Glomerular endothelial cell (primary cell): ENCODE measurements around the gene RPTN. TPM values are rescaled to one million over a fixed set of nuclear protein-coding genes. Genes with fewer than 3 reads are reported as not detected.

Experiments used
- DNase-seq: peaks from one replicate; pipeline ENCODE4 v3.0.0-alpha.2; 2011; ENCODE audit warnings: low read depth, low spot score; ENCODE audit errors: extremely low read depth
- total RNA-seq: library from RNA; depleted of rRNA; stranded (reverse); fragments of >200 nt; gene quantifications from 2 replicates; pipeline ENCODE4 v1.2.3, GENCODE V29; 2015

RPTN gene, protein sequence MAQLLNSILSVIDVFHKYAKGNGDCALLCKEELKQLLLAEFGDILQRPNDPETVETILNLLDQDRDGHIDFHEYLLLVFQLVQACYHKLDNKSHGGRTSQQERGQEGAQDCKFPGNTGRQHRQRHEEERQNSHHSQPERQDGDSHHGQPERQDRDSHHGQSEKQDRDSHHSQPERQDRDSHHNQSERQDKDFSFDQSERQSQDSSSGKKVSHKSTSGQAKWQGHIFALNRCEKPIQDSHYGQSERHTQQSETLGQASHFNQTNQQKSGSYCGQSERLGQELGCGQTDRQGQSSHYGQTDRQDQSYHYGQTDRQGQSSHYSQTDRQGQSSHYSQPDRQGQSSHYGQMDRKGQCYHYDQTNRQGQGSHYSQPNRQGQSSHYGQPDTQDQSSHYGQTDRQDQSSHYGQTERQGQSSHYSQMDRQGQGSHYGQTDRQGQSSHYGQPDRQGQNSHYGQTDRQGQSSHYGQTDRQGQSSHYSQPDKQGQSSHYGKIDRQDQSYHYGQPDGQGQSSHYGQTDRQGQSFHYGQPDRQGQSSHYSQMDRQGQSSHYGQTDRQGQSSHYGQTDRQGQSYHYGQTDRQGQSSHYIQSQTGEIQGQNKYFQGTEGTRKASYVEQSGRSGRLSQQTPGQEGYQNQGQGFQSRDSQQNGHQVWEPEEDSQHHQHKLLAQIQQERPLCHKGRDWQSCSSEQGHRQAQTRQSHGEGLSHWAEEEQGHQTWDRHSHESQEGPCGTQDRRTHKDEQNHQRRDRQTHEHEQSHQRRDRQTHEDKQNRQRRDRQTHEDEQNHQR
- not detected in 2 replicates for total RNA-seq

DNA sequence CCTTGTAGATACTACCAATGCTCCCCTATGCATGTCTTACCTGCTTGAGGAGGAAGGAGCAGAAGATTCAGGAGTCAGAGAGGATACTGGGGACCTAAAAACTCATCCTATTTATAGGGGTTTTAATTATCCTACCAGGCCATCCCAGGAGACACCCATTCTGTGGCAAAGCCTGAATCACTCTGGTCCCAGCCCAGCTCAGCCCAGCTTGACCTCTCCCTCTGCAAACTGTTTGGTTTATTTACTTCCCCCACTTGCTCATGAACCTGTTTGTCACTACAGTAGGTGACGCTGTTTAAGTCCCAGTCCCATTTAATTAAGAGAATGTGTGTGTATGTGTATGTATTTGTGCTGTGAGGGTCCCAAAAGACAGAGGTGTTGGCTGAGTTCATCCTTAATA is at the start of gene RPTN:
Gene RPTN (minus strand): TSS at position 85 of the 400 bp plus-strand sequence. CDS start 1,339 bp downstream, outside the sequence.
- no peak for DNase-seq

DNA sequence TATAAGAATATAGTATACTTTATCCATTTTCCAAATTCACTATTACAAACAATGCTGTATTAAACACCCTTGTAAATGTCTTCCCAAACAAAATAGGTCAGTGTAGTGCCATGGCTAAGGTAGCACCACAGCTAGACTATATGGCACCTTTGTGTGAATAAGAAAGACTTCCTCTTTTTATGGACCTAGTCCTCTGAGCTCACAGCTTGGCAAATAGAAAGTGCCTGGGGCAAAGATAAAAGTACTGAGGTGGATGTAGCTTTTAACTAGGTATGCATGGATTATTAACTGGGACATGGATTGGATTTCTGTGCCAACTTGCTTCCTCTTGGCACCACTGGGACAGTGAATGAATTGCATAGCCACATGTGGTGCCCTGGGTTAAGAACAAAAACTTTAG is 40.0 kb upstream of the RPTN start:
- DNase-seq: no peak

DNA sequence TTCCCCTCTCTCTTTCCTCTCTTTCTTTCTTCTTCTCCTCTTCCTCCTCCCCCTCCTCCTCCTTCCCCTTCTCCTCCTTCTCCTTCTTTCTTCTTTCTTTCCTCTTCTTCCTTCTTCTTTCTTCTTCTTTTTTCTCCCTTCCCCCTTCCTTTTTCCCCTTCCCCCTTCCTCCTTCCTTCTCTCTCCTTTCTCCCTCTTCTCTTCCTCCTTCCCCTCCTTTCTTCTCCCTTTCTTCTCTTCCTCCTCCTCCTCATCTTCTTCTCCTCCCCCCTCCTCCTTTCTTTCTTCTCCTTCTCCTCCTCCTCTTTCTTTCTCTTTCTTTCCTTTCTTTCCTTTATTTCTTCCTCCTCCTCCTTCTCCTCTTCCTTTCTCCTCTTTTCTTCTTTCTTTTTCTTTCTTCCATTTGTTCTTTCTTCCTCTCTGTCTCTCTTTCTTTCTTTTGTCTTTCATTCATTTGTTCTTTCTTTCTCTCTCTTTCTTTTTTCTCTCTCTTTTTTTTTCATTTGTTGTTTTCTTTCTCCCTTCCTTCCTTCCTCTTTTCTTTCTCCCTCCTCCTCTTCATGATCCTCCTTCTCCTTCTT is 38.4 kb upstream of the RPTN start:
- DNase-seq: no peak

GRCh38 chr1:152191711-152192110 is 32.7 kb upstream of the RPTN start:
- DNase-seq: no peak

- DNase-seq: no peak
Measured at GRCh38 chr1:152191260-152191659, 32.2 kb upstream of the RPTN start.

- no peak for DNase-seq
Measured at GRCh38 chr1:152190589-152190988, 31.6 kb upstream of the RPTN start.

DNA sequence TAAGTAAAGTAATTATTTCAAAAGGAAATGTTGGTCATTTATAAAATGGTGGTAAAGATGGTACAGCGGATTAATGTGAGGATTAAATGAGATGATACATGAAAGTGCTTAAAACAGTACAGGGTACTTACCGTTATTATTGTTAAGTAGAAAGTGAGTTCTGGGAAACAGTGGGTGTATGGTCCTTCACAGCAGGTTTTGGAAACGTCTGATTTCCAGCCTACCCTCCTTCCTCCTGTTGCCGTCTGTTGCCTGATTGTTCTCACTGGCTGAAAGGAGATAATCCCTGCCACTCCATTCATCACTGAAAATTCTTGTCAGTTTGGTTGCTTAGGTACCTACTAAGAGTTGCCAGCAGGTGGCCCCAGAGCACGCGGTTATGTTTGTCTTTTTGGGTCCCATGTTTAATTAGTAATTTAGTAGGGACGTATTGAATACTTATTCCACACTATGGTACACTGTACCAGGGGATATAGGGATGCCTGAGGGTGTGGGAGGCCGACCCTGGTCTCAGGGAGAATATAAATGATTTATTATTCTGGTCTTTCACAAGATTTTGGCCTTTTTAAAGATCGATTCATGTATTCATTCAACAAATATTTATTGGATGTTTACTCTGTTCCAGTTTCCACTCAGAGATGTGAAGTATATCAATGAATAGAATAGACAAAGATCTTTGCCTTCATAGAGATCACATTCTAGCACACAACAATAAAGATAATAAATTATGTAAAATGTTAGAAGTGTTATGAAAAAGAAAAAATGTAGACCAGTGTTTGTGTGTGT is 30.8 kb upstream of the RPTN start:
- peak; percentile 41 for DNase-seq

DNA sequence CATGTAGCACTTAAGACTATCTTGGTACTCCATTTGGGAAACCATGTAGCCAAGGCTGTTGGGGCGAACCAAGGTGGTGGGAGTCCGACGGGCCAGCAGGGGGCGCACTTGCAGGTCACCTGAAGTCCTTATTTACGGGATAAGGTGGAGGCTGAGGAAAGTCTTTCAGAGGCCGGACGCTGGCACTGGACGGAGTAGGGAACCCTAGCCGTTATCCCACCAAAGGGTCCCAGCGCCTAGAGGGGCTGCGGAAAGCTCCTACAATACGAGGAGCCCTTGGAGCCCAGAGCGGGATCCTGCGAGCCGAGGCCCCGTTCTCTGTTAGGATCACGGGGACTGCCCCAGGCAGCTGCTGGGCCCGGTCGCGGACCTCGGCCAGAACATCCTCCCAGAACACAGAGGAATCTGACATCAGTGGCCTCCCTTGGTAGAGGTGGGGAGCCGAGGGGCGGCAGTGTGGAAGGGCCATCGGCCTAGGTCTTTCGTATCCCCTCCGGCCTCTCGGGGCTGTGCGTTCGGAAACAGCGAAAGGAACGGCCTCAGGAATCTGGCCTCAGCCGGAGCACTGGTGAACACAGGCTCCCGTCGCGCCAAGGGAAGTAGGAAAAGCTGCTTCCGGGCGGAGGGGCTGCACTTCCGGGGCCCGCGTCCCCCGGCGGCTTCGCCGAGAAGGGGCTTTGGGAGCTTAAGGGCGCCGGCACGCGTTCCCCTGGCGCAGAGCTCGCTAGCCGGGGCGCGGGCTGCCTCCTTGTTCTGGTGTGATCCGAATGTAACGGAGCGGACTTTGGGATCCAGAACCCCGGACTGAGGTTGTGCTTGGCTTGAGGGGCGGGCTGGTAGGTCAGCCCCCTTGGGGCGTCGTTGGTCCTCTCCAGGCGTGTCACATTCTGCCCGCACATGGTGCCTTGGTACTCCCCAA is 29.9 kb upstream of the RPTN start:
- peak; percentile 20 for DNase-seq

- DNase-seq: no peak
Measured at GRCh38 chr1:152186556-152187285, 27.7 kb upstream of the RPTN start.

DNA sequence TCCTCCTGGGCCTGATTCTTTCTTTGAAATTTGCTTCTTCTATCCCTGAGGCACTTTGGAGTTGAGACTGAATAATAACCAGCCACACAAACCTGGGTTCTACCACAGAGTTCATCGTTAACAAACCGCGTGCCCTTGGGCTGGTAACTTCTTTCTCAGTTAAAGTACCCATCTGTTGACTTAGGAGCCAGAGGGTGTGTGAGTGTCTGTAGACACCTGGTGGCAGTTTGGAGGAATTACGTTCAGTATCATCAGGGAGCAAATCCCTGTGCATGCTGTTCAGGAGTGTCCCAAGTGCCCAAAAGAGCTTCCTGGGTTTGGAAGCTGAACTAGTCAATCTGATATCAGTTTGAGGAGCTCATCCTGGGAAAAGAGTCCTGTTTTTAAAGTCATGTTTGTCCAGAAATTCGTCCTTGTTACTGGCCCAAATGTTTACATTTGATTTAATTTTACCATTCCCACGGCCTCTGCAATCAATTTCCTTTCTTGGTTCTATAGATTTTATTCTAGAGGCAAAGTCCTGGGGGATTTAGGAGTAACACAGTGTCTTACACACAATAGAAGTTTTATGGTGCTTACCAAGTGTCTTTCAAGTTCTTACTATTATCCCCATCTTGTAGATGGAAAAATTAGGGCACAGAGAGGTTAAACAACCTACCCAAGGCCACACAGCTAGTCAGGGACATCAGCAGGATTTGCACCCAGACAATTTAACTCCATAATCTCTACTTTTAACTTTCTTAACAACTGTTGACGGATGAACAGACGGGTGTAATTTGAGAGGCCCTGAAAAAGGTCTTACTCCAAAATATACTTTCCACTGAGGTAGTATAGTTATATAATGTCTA is 26.7 kb upstream of the RPTN start:
- DNase-seq: peak; percentile 25

DNA sequence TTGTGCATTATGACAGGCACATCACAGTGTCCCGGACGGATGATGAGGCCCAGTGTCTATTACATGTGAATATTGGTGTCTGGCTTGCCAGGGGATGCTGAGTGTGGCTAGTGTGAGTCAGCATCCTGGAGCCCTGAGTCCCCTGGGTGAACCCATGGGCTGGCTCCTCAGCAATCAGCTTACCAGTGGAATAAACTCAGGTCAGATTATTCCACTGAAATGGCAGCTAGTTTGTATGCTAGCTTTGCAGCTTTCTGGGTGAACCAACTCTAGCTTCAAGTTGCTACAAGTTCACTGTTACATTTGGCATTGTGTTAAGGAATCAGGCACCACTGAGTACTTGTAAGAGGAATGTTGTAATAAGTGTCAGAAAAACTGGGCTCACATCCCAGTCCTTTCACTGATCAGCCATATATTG is 23.9 kb upstream of the RPTN start:
- no peak for DNase-seq

- no peak for DNase-seq
Measured at GRCh38 chr1:152182431-152182830, 23.4 kb upstream of the RPTN start.

DNA sequence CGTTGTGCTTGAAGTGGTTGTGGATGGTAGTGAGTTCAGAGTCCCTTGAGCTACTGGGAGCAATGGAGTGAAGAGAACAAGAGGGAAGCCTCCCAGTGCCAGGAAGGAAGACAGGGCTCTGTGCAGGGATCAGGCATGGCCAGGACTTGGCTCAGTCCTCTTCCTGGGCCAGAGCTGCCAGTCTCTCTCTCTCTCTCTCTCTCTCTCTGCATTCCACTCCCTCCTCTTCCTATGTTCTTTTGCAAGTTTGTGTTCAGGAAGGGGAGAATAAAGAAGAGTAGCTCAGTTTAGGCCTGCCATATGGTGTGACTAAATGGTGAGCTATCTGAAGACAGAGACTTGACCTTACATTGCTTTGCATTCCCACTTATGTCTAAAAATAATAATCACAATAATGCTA is 20.5 kb upstream of the RPTN start:
- DNase-seq: no peak

DNA sequence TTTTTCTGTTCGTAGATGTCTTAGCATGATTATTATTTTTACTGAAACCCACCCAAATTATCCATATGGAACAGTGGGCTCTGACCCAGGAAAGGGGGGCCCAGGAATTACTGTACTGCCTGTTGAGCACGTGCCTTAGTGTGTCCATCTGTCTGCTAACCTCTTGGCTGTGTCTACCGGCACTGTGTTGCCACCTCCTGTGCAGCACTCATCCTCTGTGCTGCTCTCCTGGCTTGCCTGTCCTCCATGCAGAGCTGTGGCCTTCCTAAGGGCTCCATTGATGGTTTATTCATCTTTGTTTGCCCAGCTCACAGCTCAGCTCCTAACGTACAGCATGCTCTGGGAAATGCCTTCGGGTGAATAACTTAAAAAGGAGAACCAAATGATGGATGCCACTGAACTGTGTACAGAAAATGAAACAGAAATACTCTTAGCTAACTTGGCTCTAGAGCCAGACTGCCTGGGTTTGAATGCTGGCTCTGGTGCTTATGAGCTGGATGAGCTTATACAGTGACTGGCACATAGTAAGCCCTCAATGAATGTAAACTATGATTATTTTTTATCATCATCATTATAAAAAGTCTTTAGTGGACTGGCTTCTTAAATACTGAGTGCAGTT is 11.4 kb upstream of the RPTN start:
- no peak for DNase-seq

- DNase-seq: no peak
Measured at GRCh38 chr1:152169366-152170025, 10.5 kb upstream of the RPTN start.

DNA sequence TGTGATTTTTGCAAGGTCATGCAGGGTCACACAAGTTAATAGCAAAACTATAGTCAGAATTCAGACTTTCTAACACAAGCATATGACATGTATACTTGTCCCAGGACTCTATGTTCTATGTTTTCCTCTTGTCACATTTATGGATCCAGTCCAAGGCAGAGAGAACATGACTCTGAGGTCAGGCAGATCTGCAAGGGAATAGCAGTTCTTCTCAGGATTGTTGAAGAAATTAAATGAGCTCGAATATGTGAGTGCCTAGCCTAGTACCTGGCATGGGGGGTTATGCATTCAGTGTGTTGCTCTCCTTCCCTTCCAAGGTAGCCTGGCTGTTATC is 9.5 kb upstream of the RPTN start:
- no peak for DNase-seq

GRCh38 chr1:152167835-152168534 is 9.0 kb upstream of the RPTN start:
- no peak for DNase-seq
